Neural cell (in vitro differentiated cells): Measurements from ENCODE around the gene CCDC12.

Experiments used
- CTCF ChIP-seq: fragments of 450-650 bp; IDR thresholded peaks from 2 replicates; pipeline ENCODE4 v1.5.1; 2014; ENCODE audit warnings: antibody characterized with exemption, mild to moderate bottlenecking, moderate library complexity; ENCODE audit not compliant: poor library complexity, severe bottlenecking
- EZH2 ChIP-seq: fragments of 200-600, 300-800 bp; shearing (Covaris generic), sonication (generic); IDR thresholded peaks from 2 replicates; pipeline ENCODE4 v1.6.1; 2014; ENCODE audit warnings: antibody characterized with exemption, low read length, borderline replicate concordance, mild to moderate bottlenecking; ENCODE audit not compliant: insufficient read depth, poor library complexity, severe bottlenecking
- POLR2AphosphoS5 ChIP-seq: IDR thresholded peaks from 2 replicates; pipeline ENCODE4 v1.6.1; 2012
- RAD21 ChIP-seq: fragments of 450-650 bp; conservative IDR thresholded peaks from 2 replicates; pipeline ENCODE4 v1.6.1; 2014; ENCODE audit warnings: antibody characterized with exemption, mild to moderate bottlenecking, moderate library complexity
- TAF1 ChIP-seq: IDR thresholded peaks from 2 replicates; pipeline ENCODE4 v1.6.1; 2012; ENCODE audit warnings: low read depth
- TF ChIP-seq, protein P1 (sequence below): IDR thresholded peaks from 2 replicates; pipeline ENCODE4 v1.6.1; 2012; ENCODE audit warnings: borderline replicate concordance

DNA sequence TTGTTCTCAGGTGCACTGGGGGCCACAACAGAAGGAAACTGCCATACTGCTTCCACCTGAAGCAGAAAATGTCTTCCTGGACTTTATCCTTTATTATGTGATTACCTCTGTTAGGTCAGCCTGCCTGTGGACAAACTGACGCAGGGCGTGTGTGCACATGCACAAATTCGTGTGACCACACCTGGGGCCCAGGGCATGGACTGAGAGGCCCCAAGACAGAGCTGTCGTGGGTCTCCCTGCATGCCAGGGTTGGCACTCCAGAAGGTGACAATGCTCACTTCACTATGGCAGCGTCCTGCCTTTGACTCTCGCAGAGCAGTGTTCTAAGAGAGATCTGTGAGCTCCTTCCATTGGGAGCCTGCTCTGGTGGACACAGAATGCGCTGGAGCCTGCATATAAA is 34.5 kb downstream of the CCDC12 start:
- TF ChIP-seq RAD21, result no peak
- no peak for TF ChIP-seq TAF1
- no peak for TF ChIP-seq CTCF
- TF ChIP-seq POLR2AphosphoS5, result no peak
- TF ChIP-seq, protein P1, sequence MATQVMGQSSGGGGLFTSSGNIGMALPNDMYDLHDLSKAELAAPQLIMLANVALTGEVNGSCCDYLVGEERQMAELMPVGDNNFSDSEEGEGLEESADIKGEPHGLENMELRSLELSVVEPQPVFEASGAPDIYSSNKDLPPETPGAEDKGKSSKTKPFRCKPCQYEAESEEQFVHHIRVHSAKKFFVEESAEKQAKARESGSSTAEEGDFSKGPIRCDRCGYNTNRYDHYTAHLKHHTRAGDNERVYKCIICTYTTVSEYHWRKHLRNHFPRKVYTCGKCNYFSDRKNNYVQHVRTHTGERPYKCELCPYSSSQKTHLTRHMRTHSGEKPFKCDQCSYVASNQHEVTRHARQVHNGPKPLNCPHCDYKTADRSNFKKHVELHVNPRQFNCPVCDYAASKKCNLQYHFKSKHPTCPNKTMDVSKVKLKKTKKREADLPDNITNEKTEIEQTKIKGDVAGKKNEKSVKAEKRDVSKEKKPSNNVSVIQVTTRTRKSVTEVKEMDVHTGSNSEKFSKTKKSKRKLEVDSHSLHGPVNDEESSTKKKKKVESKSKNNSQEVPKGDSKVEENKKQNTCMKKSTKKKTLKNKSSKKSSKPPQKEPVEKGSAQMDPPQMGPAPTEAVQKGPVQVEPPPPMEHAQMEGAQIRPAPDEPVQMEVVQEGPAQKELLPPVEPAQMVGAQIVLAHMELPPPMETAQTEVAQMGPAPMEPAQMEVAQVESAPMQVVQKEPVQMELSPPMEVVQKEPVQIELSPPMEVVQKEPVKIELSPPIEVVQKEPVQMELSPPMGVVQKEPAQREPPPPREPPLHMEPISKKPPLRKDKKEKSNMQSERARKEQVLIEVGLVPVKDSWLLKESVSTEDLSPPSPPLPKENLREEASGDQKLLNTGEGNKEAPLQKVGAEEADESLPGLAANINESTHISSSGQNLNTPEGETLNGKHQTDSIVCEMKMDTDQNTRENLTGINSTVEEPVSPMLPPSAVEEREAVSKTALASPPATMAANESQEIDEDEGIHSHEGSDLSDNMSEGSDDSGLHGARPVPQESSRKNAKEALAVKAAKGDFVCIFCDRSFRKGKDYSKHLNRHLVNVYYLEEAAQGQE, result no peak
- TF ChIP-seq EZH2, result no peak
